A549 (cell line): ENCODE data around the gene DTNA. TPM values are rescaled to one million over a fixed set of nuclear protein-coding genes. Genes with fewer than 3 reads are reported as not detected.

Experiments used
- ATAC-seq, 2 experiments: fragments of 200-7000 bp in 1 of 2; fragments of >200 bp in 1 of 2; cut with Nextera tagmentation in 1 of 2; cut with Tn5 transposase in 1 of 2; 3 replicates each; pipeline versions ENCODE4 v1.8.0 to v1.9.1; 2018 to 2020; ENCODE audit warnings: mild to moderate bottlenecking in 1 of 2, moderate library complexity in 1 of 2
- CTCF ChIA-PET: fragments of 300-600 bp; sonication (Branson Sonifier 250); formaldehyde crosslinking; extraction: SDS; loops from one replicate; lab custom pipeline; 2021; ENCODE audit warnings: antibody characterized with exemption, inconsistent platforms; lab: Yijun Ruan, JAX
- POLR2A ChIA-PET: fragments of 350-600 bp; formaldehyde crosslinking; extraction: SDS; loops from one replicate; lab custom pipeline; 2021; ENCODE audit warnings: antibody characterized with exemption, inconsistent platforms; lab: Yijun Ruan, JAX
- DNase-seq, 2 experiments: peaks; one replicate each; pipeline versions ENCODE4 v3.0.0 to v3.0.0-alpha.2; 2011 to 2016; ENCODE audit warnings: low read depth in 1 of 2, low spot score in 1 of 2
- FAIRE-seq: peaks from 2 replicates; lab custom pipeline; 2011; peaks lifted over from hg19 to GRCh38; lab: Jason Lieb, UNC
- H3K27ac ChIP-seq, 2 experiments: fragments of >200 bp; sonication (Bioruptor Twin); formaldehyde crosslinking; 3 replicates each; pipeline ENCODE4 v1.5.1; 2016 to 2017
- H3K4me1 ChIP-seq: fragments of >200 bp; sonication (Bioruptor Twin); formaldehyde crosslinking; 3 replicates; pipeline ENCODE4 v1.6.1; 2016
- H3K4me2 ChIP-seq: fragments of >200 bp; sonication (Bioruptor Twin); formaldehyde crosslinking; 3 replicates; pipeline ENCODE4 v1.6.1; 2016
- H3K4me3 ChIP-seq: fragments of >200 bp; sonication (Bioruptor Twin); formaldehyde crosslinking; 3 replicates; pipeline ENCODE4 v1.5.1; 2016
- H3K9me3 ChIP-seq: fragments of >200 bp; sonication (Bioruptor Twin); formaldehyde crosslinking; 3 replicates; pipeline ENCODE4 v1.6.1; 2016
- FOSB ChIP-seq: fragments of 250-450 bp; sonication (Bioruptor Pico); IDR thresholded peaks from 2 replicates; pipeline ENCODE4 v1.5.0; 2020; ENCODE audit warnings: mild to moderate bottlenecking, moderate library complexity
- FOSL2 ChIP-seq, 2 experiments: fragments of 450-650 bp in 1 of 2; fragments of >200 bp in 1 of 2; sonication (Bioruptor Twin) in 1 of 2; formaldehyde crosslinking; IDR thresholded peaks; 2 replicates each; pipeline versions ENCODE4 v1.5.0 to v1.6.1; 2016 to 2020; ENCODE audit warnings: mild to moderate bottlenecking in 1 of 2, moderate library complexity in 1 of 2
- FOXS1 ChIP-seq: fragments of 250-450 bp; sonication (Bioruptor Pico); IDR thresholded peaks from 2 replicates; pipeline ENCODE4 v1.5.0; 2020; ENCODE audit warnings: mild to moderate bottlenecking, moderate library complexity
- HOXB13 ChIP-seq: fragments of 250-450 bp; sonication (Bioruptor Pico); IDR thresholded peaks from 2 replicates; pipeline ENCODE4 v1.5.0; 2020; ENCODE audit warnings: low read depth, mild to moderate bottlenecking, moderate library complexity
- JUNB ChIP-seq: fragments of >200 bp; sonication (Bioruptor Twin); formaldehyde crosslinking; IDR thresholded peaks from 2 replicates; pipeline ENCODE4 v1.6.1; 2016
- MAZ ChIP-seq: fragments of 150-350 bp; IDR thresholded peaks from 2 replicates; pipeline ENCODE4 v1.6.1; 2014; ENCODE audit warnings: antibody characterized with exemption, low read depth, low read length, borderline replicate concordance
- MYC ChIP-seq: IDR thresholded peaks from 2 replicates; pipeline ENCODE4 v1.6.1; 2012; ENCODE audit warnings: mild to moderate bottlenecking, inconsistent platforms, low read length, improper control_type of control experiment, borderline replicate concordance
- POLR2A ChIP-seq: IDR thresholded peaks from 2 replicates; pipeline ENCODE4 v1.6.1; 2012; ENCODE audit warnings: mild to moderate bottlenecking, low read length
- RAD21 ChIP-seq, 2 experiments: fragments of >200 bp in 1 of 2; sonication (Bioruptor Twin) in 1 of 2; formaldehyde crosslinking in 1 of 2; IDR thresholded peaks in 1 of 2; conservative IDR thresholded peaks in 1 of 2; 2 replicates in 1 of 2; 3 replicates in 1 of 2; pipeline ENCODE4 v1.6.1; 2012 to 2018; ENCODE audit warnings: inconsistent platforms in 1 of 2
- RCOR1 ChIP-seq: fragments of 150-350 bp; IDR thresholded peaks from 2 replicates; pipeline ENCODE4 v1.6.1; 2014; ENCODE audit warnings: antibody characterized with exemption, low read length, low read depth
- RNF2 ChIP-seq: fragments of 200-600 bp; sonication (generic); IDR thresholded peaks from 2 replicates; pipeline ENCODE4 v1.6.1; 2016; ENCODE audit warnings: low read depth, mild to moderate bottlenecking, antibody characterized with exemption, moderate library complexity, borderline replicate concordance
- SMC3 ChIP-seq: fragments of >200 bp; sonication (Bioruptor Twin); formaldehyde crosslinking; IDR thresholded peaks from 3 replicates; pipeline ENCODE4 v1.6.1; 2018; ENCODE audit warnings: inconsistent platforms
- SREBF2 ChIP-seq: fragments of 450-650 bp; IDR thresholded peaks from 2 replicates; pipeline ENCODE4 v1.6.1; 2014; ENCODE audit warnings: mild to moderate bottlenecking, moderate library complexity
- ZC3H11A ChIP-seq: fragments of 450-650 bp; IDR thresholded peaks from 2 replicates; pipeline ENCODE4 v1.6.1; 2014; ENCODE audit warnings: antibody characterized with exemption, mild to moderate bottlenecking
- ZNF302 ChIP-seq: fragments of 250-450 bp; sonication (Bioruptor Pico); IDR thresholded peaks from 2 replicates; pipeline ENCODE4 v1.9.0; 2021; ENCODE audit warnings: inconsistent platforms, mild to moderate bottlenecking, moderate library complexity
- WGBS: methylation state at CpG from one replicate; pipeline ENCODE4 v1.1.6; 2017; ENCODE audit errors: missing lambda C conversion rate; 5-methylcytosine and 5-hydroxymethylcytosine counted together
- polyA plus RNA-seq, 4 experiments: library from polyadenylated mRNA; depleted of rRNA in 3 of 4; stranded (reverse); fragments of >200 nt; fragmentation: RNase III in 1 of 4; extraction: RNeasy Plus Mini Kit Qiagen cat#74134 plus additional on column Dnase treatment in 1 of 4; gene quantifications; 2 replicates in 3 of 4; 3 replicates in 1 of 4; pipeline ENCODE4 v1.2.3, GENCODE V29; 2011 to 2017
- TF ChIP-seq, protein P1 (sequence below): fragments of >200 bp; sonication (Bioruptor Twin); formaldehyde crosslinking; IDR thresholded peaks from 3 replicates; pipeline ENCODE4 v1.5.1; 2016
- TF ChIP-seq, protein P2 (sequence below): IDR thresholded peaks from 2 replicates; pipeline ENCODE4 v1.6.1; 2012
- TF ChIP-seq, protein P3 (sequence below): IDR thresholded peaks from 2 replicates; pipeline ENCODE4 v1.6.1; 2012
- TF ChIP-seq, protein P4 (sequence below): fragments of 200-600 bp; sonication (generic); IDR thresholded peaks from 2 replicates; pipeline ENCODE4 v1.6.1; 2016; ENCODE audit warnings: antibody characterized with exemption, mild to moderate bottlenecking, moderate library complexity
- TF ChIP-seq, protein P5 (sequence below): fragments of 450-650 bp; IDR thresholded peaks from 2 replicates; pipeline ENCODE4 v1.6.1; 2014; ENCODE audit warnings: antibody characterized with exemption

Gene DTNA
- polyA plus RNA-seq, 2 of the 4 experiments (the other 2 are of a cell fraction), result 0.12 TPM; not detected in 1

DNA sequence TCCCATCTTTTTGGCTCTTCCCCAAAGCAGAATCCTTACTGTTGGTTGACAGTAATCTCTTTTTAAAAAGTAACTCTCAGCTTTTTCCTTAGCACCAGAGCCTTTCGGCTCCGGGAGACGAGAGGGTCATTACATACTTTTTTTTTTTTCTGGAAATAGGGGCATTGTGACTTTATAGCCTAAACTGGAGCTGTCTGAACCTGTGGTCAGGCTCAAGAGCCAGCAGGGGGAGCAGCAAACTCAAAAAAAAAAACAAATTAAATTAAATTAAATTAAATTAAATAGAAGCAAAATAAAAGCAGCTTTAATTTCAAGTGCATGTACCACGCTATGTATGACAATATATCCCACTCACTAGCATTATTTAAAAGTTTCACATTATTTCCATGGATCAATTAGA is 156.6 kb downstream of the DTNA start:
- H3K4me3 ChIP-seq, result no peak overlapping the region
- no peak overlapping the region for H3K27ac ChIP-seq
- TF ChIP-seq, protein P1, sequence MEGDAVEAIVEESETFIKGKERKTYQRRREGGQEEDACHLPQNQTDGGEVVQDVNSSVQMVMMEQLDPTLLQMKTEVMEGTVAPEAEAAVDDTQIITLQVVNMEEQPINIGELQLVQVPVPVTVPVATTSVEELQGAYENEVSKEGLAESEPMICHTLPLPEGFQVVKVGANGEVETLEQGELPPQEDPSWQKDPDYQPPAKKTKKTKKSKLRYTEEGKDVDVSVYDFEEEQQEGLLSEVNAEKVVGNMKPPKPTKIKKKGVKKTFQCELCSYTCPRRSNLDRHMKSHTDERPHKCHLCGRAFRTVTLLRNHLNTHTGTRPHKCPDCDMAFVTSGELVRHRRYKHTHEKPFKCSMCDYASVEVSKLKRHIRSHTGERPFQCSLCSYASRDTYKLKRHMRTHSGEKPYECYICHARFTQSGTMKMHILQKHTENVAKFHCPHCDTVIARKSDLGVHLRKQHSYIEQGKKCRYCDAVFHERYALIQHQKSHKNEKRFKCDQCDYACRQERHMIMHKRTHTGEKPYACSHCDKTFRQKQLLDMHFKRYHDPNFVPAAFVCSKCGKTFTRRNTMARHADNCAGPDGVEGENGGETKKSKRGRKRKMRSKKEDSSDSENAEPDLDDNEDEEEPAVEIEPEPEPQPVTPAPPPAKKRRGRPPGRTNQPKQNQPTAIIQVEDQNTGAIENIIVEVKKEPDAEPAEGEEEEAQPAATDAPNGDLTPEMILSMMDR, result peak; percentile 59
- no peak for TF ChIP-seq RCOR1
- TF ChIP-seq, protein P2, sequence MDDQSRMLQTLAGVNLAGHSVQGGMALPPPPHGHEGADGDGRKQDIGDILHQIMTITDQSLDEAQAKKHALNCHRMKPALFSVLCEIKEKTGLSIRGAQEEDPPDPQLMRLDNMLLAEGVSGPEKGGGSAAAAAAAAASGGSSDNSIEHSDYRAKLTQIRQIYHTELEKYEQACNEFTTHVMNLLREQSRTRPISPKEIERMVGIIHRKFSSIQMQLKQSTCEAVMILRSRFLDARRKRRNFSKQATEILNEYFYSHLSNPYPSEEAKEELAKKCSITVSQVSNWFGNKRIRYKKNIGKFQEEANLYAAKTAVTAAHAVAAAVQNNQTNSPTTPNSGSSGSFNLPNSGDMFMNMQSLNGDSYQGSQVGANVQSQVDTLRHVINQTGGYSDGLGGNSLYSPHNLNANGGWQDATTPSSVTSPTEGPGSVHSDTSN, result no peak
- TF ChIP-seq SREBF2, result no peak
- TF ChIP-seq RAD21 (conservative IDR thresholded peaks at IDR 0.05 in 1 of 2, IDR thresholded peaks at IDR 0.05 in 1 of 2), result peak; percentile 42 to 61; a peak in 4 of 5 replicates
- TF ChIP-seq SMC3, result peak; percentile 53; the same call in 2 of the 3 replicates
- TF ChIP-seq, protein P3, sequence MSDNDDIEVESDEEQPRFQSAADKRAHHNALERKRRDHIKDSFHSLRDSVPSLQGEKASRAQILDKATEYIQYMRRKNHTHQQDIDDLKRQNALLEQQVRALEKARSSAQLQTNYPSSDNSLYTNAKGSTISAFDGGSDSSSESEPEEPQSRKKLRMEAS, result no peak
- no peak for TF ChIP-seq FOXS1 (CRISPR knock-in tag)
- no peak for TF ChIP-seq FOSB (CRISPR knock-in tag)
- FAIRE-seq (no peak), DNase-seq (no peak), ATAC-seq (no peak)
- 5% methylated on average over 4 of the region's 4 CpGs for WGBS
- POLR2A ChIA-PET, result no interaction called here
- no peaks in the 10 kb centered on the region for H3K9me3 ChIP-seq
- no peak overlapping the region for H3K4me2 ChIP-seq
- CTCF ChIA-PET, result interaction anchor here (0.6 to 1.1 kb wide), 7 partner anchors 14 to 269 kb away, joined by 3 read pairs; no protein-coding TSS in a partner anchor
- H3K4me1 ChIP-seq, result 0 out of 3 replicates have a peak, but pooled peaks cover 1% of the 10 kb centered on the region

DNA sequence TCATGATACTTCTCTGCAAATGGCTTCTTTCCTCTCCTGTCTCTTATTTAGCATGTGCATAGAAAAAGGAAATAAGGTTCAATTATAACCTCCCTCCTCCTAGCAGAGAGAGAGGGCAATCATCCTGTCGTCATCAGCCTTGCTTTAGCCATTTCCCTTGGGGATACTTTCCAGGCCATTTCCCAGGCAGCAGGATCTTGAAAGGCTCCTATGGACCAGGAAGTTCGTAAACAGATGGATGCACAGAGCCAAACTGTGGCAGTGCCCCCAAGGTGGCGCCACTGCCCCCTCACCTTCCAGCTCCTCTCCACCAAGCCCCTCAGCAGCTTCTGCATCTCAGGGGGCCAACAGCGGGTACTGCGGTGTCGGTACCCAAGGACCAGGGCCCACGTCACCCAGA is 157.4 kb downstream of the DTNA start:
- peak in 1 of 2 experiments; percentile 38 for DNase-seq
- 0 out of 5 replicates have a peak, but pooled peaks of 1 of the 2 experiments have one; percentile 18 for TF ChIP-seq RAD21 (conservative IDR thresholded peaks at IDR 0.05 in 1 of 2, IDR thresholded peaks at IDR 0.05 in 1 of 2)
- no peak for TF ChIP-seq RNF2
- ATAC-seq, result peak in 1 of 2 experiments; percentile 77; a peak in 3 of 6 replicates
- 68% methylated on average over 7 of the region's 7 CpGs for WGBS
- H3K4me1 ChIP-seq, result no peaks in the 10 kb centered on the region
- H3K4me2 ChIP-seq, result no peak overlapping the region
- FAIRE-seq, result no peak
- ChIA-PET POLR2A (no interaction called here), CTCF (interaction anchor here (1.4 kb wide), 1 partner anchor 13 kb away, joined by 3 read pairs; no protein-coding TSS in a partner anchor)
- H3K27ac ChIP-seq, result no peak overlapping the region
- H3K4me3 ChIP-seq, result no peak overlapping the region
- no peaks in the 10 kb centered on the region for H3K9me3 ChIP-seq

DNA sequence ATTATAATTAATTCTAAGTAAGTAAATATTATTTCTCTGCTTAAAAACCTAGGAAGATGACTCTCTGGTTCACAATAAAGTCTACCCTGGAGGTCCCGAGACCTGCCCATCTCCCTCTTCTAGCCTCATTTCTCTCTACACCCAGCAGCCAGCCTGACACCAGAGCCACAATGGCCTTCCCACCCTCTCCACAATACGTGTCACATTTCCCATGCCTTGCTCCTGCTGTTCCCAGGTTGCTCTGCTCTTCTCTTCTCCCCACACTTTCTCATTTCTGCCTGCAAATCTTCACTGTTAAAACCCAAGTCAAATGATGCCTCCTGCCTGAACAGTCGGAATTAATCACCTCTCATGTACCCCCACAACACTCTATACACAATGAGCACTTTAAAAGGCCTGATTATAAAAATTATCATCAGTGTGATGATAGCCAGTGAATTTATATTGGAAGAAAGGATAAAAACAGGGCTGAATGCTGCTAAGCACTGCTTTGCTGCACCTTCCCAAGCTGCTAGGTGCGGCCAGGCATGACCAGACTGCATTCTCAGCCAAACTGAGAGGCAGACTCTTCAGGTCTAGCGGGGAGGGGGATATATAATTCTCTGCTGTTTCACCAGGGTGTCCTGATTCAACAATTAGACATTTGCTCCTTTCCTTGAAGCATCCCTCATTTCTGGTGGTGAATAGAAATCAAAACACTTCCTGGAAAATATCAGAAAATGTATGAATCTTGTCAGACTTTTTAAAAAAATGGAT is 160.6 kb downstream of the DTNA start:
- no peak for DNase-seq
- POLR2A ChIA-PET, result no interaction called here
- H3K9me3 ChIP-seq, result no peaks in the 10 kb centered on the region
- H3K4me2 ChIP-seq, result no peak overlapping the region
- no peak for FAIRE-seq
- H3K4me3 ChIP-seq, result no peak overlapping the region
- no peak for TF ChIP-seq FOSB (CRISPR knock-in tag)
- no peak for TF ChIP-seq HOXB13 (CRISPR knock-in tag)
- TF ChIP-seq, protein P4, sequence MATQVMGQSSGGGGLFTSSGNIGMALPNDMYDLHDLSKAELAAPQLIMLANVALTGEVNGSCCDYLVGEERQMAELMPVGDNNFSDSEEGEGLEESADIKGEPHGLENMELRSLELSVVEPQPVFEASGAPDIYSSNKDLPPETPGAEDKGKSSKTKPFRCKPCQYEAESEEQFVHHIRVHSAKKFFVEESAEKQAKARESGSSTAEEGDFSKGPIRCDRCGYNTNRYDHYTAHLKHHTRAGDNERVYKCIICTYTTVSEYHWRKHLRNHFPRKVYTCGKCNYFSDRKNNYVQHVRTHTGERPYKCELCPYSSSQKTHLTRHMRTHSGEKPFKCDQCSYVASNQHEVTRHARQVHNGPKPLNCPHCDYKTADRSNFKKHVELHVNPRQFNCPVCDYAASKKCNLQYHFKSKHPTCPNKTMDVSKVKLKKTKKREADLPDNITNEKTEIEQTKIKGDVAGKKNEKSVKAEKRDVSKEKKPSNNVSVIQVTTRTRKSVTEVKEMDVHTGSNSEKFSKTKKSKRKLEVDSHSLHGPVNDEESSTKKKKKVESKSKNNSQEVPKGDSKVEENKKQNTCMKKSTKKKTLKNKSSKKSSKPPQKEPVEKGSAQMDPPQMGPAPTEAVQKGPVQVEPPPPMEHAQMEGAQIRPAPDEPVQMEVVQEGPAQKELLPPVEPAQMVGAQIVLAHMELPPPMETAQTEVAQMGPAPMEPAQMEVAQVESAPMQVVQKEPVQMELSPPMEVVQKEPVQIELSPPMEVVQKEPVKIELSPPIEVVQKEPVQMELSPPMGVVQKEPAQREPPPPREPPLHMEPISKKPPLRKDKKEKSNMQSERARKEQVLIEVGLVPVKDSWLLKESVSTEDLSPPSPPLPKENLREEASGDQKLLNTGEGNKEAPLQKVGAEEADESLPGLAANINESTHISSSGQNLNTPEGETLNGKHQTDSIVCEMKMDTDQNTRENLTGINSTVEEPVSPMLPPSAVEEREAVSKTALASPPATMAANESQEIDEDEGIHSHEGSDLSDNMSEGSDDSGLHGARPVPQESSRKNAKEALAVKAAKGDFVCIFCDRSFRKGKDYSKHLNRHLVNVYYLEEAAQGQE, result no peak
- no peak for TF ChIP-seq JUNB
- no peak for TF ChIP-seq POLR2A
- no peak for TF ChIP-seq ZC3H11A
- TF ChIP-seq MAZ, result no peak
- TF ChIP-seq FOSL2 (IDR thresholded peaks at IDR 0.05), result no peak
- no peak for TF ChIP-seq FOSL2 (CRISPR knock-in tag; IDR thresholded peaks at IDR 0.05)
- TF ChIP-seq ZNF302 (CRISPR knock-in tag), result no peak
- no peak for TF ChIP-seq FOXS1 (CRISPR knock-in tag)
- TF ChIP-seq, protein P5, sequence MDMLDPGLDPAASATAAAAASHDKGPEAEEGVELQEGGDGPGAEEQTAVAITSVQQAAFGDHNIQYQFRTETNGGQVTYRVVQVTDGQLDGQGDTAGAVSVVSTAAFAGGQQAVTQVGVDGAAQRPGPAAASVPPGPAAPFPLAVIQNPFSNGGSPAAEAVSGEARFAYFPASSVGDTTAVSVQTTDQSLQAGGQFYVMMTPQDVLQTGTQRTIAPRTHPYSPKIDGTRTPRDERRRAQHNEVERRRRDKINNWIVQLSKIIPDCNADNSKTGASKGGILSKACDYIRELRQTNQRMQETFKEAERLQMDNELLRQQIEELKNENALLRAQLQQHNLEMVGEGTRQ, result no peak
- no peak for TF ChIP-seq MYC
- TF ChIP-seq, all 56 proteins: peak for 0
- Histone ChIP-seq H3K27ac (no peak overlapping the region), H3K4me1 (no peaks in the 10 kb centered on the region)
- no peak for ATAC-seq
- CTCF ChIA-PET, result no interaction called here
- WGBS, result 82% methylated on average over 5 of the region's 5 CpGs
